Transverse colon (tissue), 4 donors: Measurements from ENCODE around the gene RAN. TPM values are rescaled to one million over a fixed set of nuclear protein-coding genes. Genes with fewer than 3 reads are reported as not detected.
"Not testable (repeated sequence)": the region's sequence is repeated elsewhere in the genome, so short reads cannot be mapped to it uniquely, and the experiment has no call there.

ENCODE experiments used
- DNase-seq: peaks from one replicate; pipeline ENCODE4 v3.0.0-alpha.2; 2019
- H3K27ac ChIP-seq, 4 donors: fragments of 200-600 bp; sonication (generic); 2 replicates each; pipeline ENCODE4 v1.5.1; 2016 to 2018; ENCODE audit warnings: inconsistent platforms in 4 of 4
- H3K27me3 ChIP-seq: fragments of 200-600 bp; sonication (generic); 2 replicates; pipeline ENCODE4 v1.5.1; 2017; ENCODE audit warnings: inconsistent platforms
- H3K36me3 ChIP-seq, 4 donors: fragments of 200-600 bp; sonication (generic); 2 replicates each; pipeline ENCODE4 v1.5.1; 2017 to 2019; ENCODE audit warnings: inconsistent platforms in 4 of 4
- H3K4me1 ChIP-seq, 4 donors: fragments of 200-600 bp; sonication (generic); 2 replicates each; pipeline ENCODE4 v1.5.1; 2017 to 2020; ENCODE audit warnings: inconsistent platforms in 4 of 4
- H3K4me3 ChIP-seq, 4 donors: fragments of 200-600 bp; sonication (generic); 1 replicate in 1 of 4; 2 replicates in 3 of 4; pipeline versions ENCODE4 v1.5.1 to v1.6.1; 2017 to 2019; ENCODE audit warnings: inconsistent platforms in 4 of 4
- H3K9me3 ChIP-seq, 2 donors: fragments of 200-600 bp; sonication (generic); 2 replicates each; pipeline ENCODE4 v1.5.1; 2017 to 2019; ENCODE audit warnings: inconsistent platforms in 2 of 2
- EP300 ChIP-seq: sonication (generic); formaldehyde crosslinking; IDR thresholded peaks from one replicate; pipeline ENCODE4 v1.6.1; 2017; ENCODE audit warnings: antibody characterized with exemption, low read depth
- POLR2A ChIP-seq: fragments of 450-650 bp; IDR thresholded peaks from one replicate; pipeline ENCODE4 v1.6.1; 2016; ENCODE audit warnings: antibody characterized with exemption, mild to moderate bottlenecking, moderate library complexity
- POLR2AphosphoS5 ChIP-seq, 3 donors: sonication (generic); formaldehyde crosslinking; IDR thresholded peaks; one replicate each; pipeline ENCODE4 v1.6.1; 2016; ENCODE audit warnings: antibody characterized with exemption in 3 of 3
- WGBS, 2 donors: methylation state at CpG; one replicate each; pipeline ENCODE4 v1.1.5; 2018; ENCODE audit warnings: low coverage in 1 of 2; 5-methylcytosine and 5-hydroxymethylcytosine counted together
- in situ Hi-C, 4 donors: fragments of 200-750 bp; cut with MboI; loops; one replicate each; pipeline versions ENCODE4 v1.15.0 to v1.15.1; 2017; ENCODE audit warnings: low sequenced_read_pairs in 3 of 4, low pct_ligation_motif_present in 1 of 4, low pct_unique_long_range_greater_than_20kb in 1 of 4
- intact Hi-C: fragments of 100-400 bp; cut with DNase I; formaldehyde crosslinking; loops from one replicate; pipeline ENCODE4 v1.15.1; 2023; ENCODE audit warnings: low total_unique reads
- total RNA-seq, 4 donors: library from RNA; depleted of rRNA; stranded (reverse); fragments of >200 nt; gene quantifications; one replicate each; pipeline ENCODE4 v1.1.0, GENCODE V29; 2016
- TF ChIP-seq, protein P1 (sequence below), 5 experiments: fragments of 200-600 bp in 3 of 5; fragments of 450-650 bp in 2 of 5; sonication (generic) in 3 of 5; IDR thresholded peaks; 1 replicate in 2 of 5; 2 replicates in 3 of 5; pipeline ENCODE4 v1.5.1; 2016 to 2017; ENCODE audit warnings: antibody characterized with exemption in 5 of 5, inconsistent platforms in 3 of 5, mild to moderate bottlenecking in 2 of 5, moderate library complexity in 1 of 5

Gene RAN
- total RNA-seq, 4 donors from 2014 or later: 28.1 to 124 (median 77.5) TPM

DNA sequence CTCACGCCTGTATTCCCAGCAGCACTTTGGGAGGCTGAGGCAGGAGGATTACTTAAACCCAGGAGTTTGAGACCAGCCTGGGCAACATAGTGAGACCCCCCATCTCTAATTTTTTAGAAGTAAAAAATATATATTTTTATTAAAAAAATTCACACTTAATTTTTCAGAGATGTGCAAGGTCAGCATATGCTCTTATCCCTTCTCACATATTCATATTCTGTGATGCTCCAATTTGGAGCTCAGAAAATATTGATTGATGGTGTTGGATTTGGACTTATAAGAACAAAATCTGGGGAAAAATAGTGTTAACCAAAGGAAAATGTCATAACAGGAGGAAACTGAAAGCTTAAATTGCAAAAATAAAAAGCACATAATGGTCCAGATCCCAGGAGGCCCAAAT, 9.7 kb downstream of the RAN start:
- DNase-seq: no peak
- Histone ChIP-seq H3K9me3 (no peaks in the 10 kb centered on the region), H3K36me3 (peaks cover 0 to 4% (median 1%) of the 10 kb centered on the region in 4 donors), H3K4me1 (no peaks in the 10 kb centered on the region), H3K4me3 (no peak overlapping the region), H3K27me3 (no peaks in the 10 kb centered on the region), H3K27ac (no peak overlapping the region)
- TF ChIP-seq EP300 (no peak), POLR2A (no peak), POLR2AphosphoS5 (IDR thresholded peaks at IDR 0.05) (no peak)
- TF ChIP-seq, protein P1, sequence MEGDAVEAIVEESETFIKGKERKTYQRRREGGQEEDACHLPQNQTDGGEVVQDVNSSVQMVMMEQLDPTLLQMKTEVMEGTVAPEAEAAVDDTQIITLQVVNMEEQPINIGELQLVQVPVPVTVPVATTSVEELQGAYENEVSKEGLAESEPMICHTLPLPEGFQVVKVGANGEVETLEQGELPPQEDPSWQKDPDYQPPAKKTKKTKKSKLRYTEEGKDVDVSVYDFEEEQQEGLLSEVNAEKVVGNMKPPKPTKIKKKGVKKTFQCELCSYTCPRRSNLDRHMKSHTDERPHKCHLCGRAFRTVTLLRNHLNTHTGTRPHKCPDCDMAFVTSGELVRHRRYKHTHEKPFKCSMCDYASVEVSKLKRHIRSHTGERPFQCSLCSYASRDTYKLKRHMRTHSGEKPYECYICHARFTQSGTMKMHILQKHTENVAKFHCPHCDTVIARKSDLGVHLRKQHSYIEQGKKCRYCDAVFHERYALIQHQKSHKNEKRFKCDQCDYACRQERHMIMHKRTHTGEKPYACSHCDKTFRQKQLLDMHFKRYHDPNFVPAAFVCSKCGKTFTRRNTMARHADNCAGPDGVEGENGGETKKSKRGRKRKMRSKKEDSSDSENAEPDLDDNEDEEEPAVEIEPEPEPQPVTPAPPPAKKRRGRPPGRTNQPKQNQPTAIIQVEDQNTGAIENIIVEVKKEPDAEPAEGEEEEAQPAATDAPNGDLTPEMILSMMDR (IDR thresholded peaks at IDR 0.05): no peak
- in situ Hi-C loops: no loop called here
- intact Hi-C loops: no loop called here
- WGBS, 2 donors: 78 to 86% methylated on average over 1 of the region's 1 CpG

DNA sequence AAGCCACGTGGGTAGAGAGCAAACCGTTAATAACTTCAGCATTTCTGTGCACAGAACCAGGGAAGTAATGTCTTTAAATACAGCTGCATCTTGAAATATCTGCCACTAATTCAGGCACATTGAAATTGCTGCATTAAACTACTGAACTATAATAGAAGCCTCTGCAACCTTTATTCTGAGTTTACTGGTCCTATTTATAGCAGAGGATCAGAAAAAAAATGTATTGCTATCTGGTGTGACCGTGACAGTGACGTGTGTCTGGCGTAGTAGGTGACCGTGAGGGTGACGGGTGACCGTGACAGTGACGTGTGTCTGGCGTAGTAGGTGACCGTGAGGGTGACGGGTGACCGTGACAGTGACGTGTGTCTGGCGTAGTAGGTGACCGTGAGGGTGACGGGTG, 15.3 kb downstream of the RAN start:
- in situ Hi-C loops, DNase-seq, H3K27ac ChIP-seq, H3K9me3 ChIP-seq, H3K4me1 ChIP-seq, H3K36me3 ChIP-seq, H3K27me3 ChIP-seq, H3K4me3 ChIP-seq, intact Hi-C loops: not testable (repeated sequence)
- 74 to 85% methylated on average over 2 to 11 of the region's 17 CpGs for WGBS, 2 donors

DNA sequence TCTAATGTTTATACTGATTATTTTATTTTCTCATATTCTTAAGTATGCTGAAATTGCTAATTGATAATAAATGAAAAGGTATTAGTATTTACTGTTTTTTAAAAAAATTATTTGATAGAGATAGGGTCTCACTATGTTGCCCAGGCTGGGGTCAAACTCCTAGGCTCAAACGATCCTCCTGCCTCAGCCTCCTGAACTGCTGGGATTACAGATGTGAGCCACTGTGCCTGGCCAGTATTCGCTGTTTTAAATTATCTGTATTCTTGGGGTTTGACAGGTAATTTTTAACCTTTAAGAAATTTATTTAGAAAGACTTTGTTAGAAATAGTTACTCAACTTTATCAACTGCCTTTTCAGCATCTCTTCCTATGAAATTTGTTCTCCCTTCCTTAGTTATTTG, 32.2 kb downstream of the RAN start:
- no peaks in the 10 kb centered on the region for H3K4me1 ChIP-seq
- H3K27ac ChIP-seq: no peak overlapping the region
- in situ Hi-C loops (loop anchor here in 3 of 4 donors (25.0 kb wide), 2 partner anchors 208 to 233 kb away; no protein-coding TSS in a partner anchor), intact Hi-C loops (no loop called here)
- H3K9me3 ChIP-seq: no peaks in the 10 kb centered on the region
- 76 to 89% methylated on average over 2 of the region's 2 CpGs for WGBS, 2 donors
- DNase-seq: no peak
- TF ChIP-seq EP300: no peak
- TF ChIP-seq POLR2A: no peak
- TF ChIP-seq POLR2AphosphoS5 (IDR thresholded peaks at IDR 0.05): no peak
- TF ChIP-seq, protein P1 (IDR thresholded peaks at IDR 0.05): no peak
- H3K4me3 ChIP-seq: no peak overlapping the region
- H3K27me3 ChIP-seq: no peaks in the 10 kb centered on the region
- H3K36me3 ChIP-seq: no peaks in the 10 kb centered on the region

DNA sequence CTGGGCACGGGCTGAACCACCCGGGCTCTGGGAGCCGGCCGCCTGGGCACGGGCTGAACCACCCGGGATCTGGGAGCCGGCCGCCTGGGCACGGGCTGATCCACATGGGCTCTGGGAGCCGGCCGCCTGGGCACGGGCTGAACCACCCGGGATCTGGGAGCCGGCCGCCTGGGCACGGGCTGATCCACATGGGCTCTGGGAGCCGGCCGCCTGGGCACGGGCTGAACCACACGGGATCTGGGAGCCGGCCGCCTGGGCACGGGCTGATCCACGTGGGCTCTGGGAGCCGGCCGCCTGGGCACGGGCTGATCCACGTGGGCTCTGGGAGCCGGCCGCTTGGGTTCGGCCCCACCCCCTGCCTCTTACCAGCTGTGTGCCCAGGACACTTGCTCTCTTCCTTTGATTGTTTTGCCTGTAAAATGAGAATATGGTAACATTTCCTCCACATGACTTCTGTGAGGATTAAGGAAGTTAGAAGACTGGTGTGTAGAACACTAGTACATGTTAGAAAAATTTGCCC, 33.1 kb downstream of the RAN start:
- H3K27ac ChIP-seq, H3K9me3 ChIP-seq, DNase-seq, H3K4me3 ChIP-seq, H3K36me3 ChIP-seq, H3K27me3 ChIP-seq, intact Hi-C loops, H3K4me1 ChIP-seq: not testable (repeated sequence)
- in situ Hi-C loops: loop anchor here in 3 of 4 donors (25.0 kb wide), 2 partner anchors 207 to 232 kb away; no protein-coding TSS in a partner anchor
- 84% methylated on average over 13 of the region's 31 CpGs; no CpG with 5 or more reads in 1 of the 2 donors for WGBS, 2 donors

DNA sequence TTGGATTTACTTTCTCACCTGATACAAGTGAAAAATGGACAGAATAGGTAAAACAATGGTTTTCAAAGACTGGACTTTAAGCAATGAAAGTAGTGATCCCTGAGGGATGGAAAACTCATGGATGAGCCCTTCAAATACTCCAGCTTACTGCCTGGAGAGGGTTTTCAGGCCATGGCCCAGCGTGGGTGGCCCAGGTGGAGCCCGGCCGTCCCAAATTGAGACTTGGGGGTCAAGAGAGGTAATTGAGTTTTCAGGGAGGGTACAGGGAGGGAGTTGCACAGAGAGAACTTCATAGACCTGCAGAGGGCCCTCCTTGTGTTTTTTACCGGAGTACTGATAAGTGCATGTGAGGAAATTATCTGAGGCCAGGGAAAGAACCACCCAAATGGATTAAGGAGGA, 37.2 kb downstream of the RAN start:
- no peak overlapping the region for H3K27ac ChIP-seq
- no peak for TF ChIP-seq POLR2A
- no peaks in the 10 kb centered on the region for H3K27me3 ChIP-seq
- no peak overlapping the region for H3K4me3 ChIP-seq
- in situ Hi-C loops (loop anchor here in 3 of 4 donors (25.0 kb wide), 2 partner anchors 203 to 228 kb away; no protein-coding TSS in a partner anchor), intact Hi-C loops (no loop called here)
- peaks cover 4 to 13% of the 10 kb centered on the region in 2 donors for H3K9me3 ChIP-seq
- 87 to 94% methylated on average over 3 to 4 of the region's 4 CpGs for whole genome bisulfite sequencing, 2 donors
- no peaks in the 10 kb centered on the region for H3K36me3 ChIP-seq
- no peak for DNase-seq
- H3K4me1 ChIP-seq: no peaks in the 10 kb centered on the region

DNA sequence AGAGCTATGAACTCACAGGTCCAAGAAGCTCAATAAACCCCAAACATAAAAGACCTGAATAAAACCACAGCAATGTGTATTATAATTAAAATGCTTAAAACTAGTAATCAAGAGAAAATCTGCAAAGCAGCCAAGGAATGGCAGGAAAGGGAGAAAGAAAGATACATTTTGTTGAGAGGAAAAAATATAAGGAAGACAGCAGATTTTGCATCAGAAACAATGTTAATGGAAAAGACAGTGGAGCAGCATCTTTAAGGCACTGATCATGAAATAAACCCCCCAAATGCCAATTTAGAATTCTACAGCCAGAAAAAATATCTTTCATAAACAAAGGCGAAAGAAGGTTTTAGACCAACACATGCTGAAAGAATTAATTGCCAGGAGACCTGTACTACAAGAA, 39.3 kb downstream of the RAN start:
- no peaks in the 10 kb centered on the region for H3K36me3 ChIP-seq
- no peak for DNase-seq
- intact Hi-C loops: loop anchor here (10.0 kb wide), 1 partner anchor 224 kb away; no protein-coding TSS in a partner anchor
- peaks cover 4 to 13% of the 10 kb centered on the region in 2 donors for H3K9me3 ChIP-seq
- peaks cover 10% of the 10 kb centered on the region for H3K27me3 ChIP-seq
- in situ Hi-C loops: loop anchor here in 3 of 4 donors (25.0 kb wide), 2 partner anchors 201 to 226 kb away; no protein-coding TSS in a partner anchor
- WGBS, 2 donors: 45 to 87% methylated on average over 1 of the region's 1 CpG
- no peak for TF ChIP-seq EP300
- no peak for TF ChIP-seq POLR2A
- TF ChIP-seq, protein P1 (IDR thresholded peaks at IDR 0.05): no peak
- no peak for TF ChIP-seq POLR2AphosphoS5 (IDR thresholded peaks at IDR 0.05)
- no peak overlapping the region for H3K27ac ChIP-seq
- peaks cover 0 to under 1% (median 0%) of the 10 kb centered on the region in 4 donors for H3K4me1 ChIP-seq
- H3K4me3 ChIP-seq: no peak overlapping the region
